Ascending aorta (tissue), 2 donors: ENCODE measurements around the gene VMAC. TPM values are rescaled to one million over a fixed set of nuclear protein-coding genes. Genes with fewer than 3 reads are reported as not detected.

Experiments
- DNase-seq, 2 donors: peaks; one replicate each; pipeline ENCODE4 v3.0.0-alpha.2; 2019; ENCODE audit warnings: low spot score in 2 of 2
- H3K27ac ChIP-seq, 2 donors: fragments of 200-600 bp; sonication (generic); one replicate each; pipeline ENCODE4 v1.5.1; 2016 to 2017; ENCODE audit warnings: mild to moderate bottlenecking in 1 of 2
- H3K27me3 ChIP-seq: fragments of 200-600 bp; sonication (generic); one replicate; pipeline ENCODE4 v1.5.1; 2017
- H3K36me3 ChIP-seq, 2 donors: fragments of 200-600 bp; sonication (generic); one replicate each; pipeline ENCODE4 v1.5.1; 2016
- H3K4me1 ChIP-seq, 2 donors: fragments of 200-600 bp; sonication (generic); one replicate each; pipeline ENCODE4 v1.5.1; 2016 to 2017; ENCODE audit warnings: mild to moderate bottlenecking in 1 of 2
- H3K4me3 ChIP-seq, 2 donors: fragments of 200-600 bp; sonication (generic); one replicate each; pipeline ENCODE4 v1.5.1; 2016 to 2017; ENCODE audit warnings: mild to moderate bottlenecking in 1 of 2
- H3K9me3 ChIP-seq, 2 donors: fragments of 200-600 bp; sonication (generic); one replicate each; pipeline ENCODE4 v1.5.1; 2016
- intact Hi-C: fragments of 100-400 bp; cut with DNase I; formaldehyde crosslinking; loops from one replicate; pipeline ENCODE4 v1.15.1; 2023
- total RNA-seq: library from RNA; depleted of rRNA; stranded (reverse); fragments of >200 nt; gene quantifications from one replicate; pipeline ENCODE4 v1.1.0, GENCODE V29; 2016
- TF ChIP-seq, protein P1 (sequence below), 3 experiments: fragments of 200-600 bp in 2 of 3; fragments of 450-650 bp in 1 of 3; sonication (generic) in 2 of 3; IDR thresholded peaks; one replicate each; pipeline ENCODE4 v1.5.1; 2016 to 2019; ENCODE audit warnings: antibody characterized with exemption in 3 of 3, mild to moderate bottlenecking in 1 of 3, moderate library complexity in 1 of 3

The VMAC gene
- total RNA-seq, 1 donor from 2014 or later, result 15.2 TPM

DNA sequence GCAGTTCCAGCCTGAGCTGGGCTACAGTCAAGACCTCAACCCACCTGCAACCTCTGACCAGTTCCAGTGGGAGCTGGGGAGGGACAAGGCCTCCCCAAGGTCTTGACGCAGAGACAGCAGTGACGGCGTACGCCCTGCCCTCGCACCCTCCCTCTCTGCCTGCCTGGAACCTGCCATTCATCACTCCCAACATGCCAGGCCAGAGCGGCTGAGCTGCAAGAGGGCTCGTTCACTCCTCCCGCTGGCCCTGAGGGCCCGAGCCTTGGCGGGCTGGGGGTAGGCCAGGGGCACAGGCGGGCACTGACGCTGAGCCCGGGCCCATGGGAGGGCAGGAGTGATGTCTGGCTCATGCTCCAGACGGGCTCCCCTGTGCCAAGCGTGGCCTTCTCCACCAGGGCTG, 9.3 kb upstream of the VMAC start:
- H3K4me3 ChIP-seq, result no peak overlapping the region
- H3K27me3 ChIP-seq, result no peaks in the 10 kb centered on the region
- H3K9me3 ChIP-seq, result no peaks in the 10 kb centered on the region
- intact Hi-C loops, result no loop called here
- peak overlapping the region; percentile 17 to 62 for H3K27ac ChIP-seq
- peaks cover 8 to 27% of the 10 kb centered on the region in 2 donors for H3K4me1 ChIP-seq
- peaks cover 19% of the 10 kb centered on the region in 2 donors for H3K36me3 ChIP-seq
- TF ChIP-seq, protein P1, sequence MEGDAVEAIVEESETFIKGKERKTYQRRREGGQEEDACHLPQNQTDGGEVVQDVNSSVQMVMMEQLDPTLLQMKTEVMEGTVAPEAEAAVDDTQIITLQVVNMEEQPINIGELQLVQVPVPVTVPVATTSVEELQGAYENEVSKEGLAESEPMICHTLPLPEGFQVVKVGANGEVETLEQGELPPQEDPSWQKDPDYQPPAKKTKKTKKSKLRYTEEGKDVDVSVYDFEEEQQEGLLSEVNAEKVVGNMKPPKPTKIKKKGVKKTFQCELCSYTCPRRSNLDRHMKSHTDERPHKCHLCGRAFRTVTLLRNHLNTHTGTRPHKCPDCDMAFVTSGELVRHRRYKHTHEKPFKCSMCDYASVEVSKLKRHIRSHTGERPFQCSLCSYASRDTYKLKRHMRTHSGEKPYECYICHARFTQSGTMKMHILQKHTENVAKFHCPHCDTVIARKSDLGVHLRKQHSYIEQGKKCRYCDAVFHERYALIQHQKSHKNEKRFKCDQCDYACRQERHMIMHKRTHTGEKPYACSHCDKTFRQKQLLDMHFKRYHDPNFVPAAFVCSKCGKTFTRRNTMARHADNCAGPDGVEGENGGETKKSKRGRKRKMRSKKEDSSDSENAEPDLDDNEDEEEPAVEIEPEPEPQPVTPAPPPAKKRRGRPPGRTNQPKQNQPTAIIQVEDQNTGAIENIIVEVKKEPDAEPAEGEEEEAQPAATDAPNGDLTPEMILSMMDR (IDR thresholded peaks at IDR 0.05), result no peak
- no peak for DNase-seq

DNA sequence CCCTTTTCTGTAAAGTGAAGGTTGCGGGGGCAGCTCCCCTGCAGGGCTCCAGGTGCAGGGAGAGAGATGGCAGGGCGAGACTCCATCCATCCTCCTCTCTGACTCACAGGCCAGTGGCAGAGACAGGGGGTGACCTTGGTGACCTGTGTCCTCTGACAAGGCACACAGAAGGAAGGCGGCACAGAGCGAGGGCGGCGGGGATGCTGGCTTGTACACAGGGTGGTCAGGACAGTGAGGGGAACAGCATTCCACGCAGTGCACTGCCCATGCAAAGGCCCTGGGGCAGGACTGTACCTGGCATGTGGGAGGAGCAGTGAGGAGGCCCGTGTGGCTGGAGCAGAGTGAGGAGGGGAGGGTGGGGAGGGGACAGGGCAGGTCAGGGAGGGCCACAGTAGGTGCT, 8.8 kb upstream of the VMAC start:
- H3K4me1 ChIP-seq, result peaks cover 8 to 27% of the 10 kb centered on the region in 2 donors
- intact Hi-C loops, result no loop called here
- no peaks in the 10 kb centered on the region for H3K27me3 ChIP-seq
- no peak overlapping the region for H3K4me3 ChIP-seq
- DNase-seq, result no peak
- no peak overlapping the region for H3K27ac ChIP-seq
- peaks cover 19 to 20% of the 10 kb centered on the region in 2 donors for H3K36me3 ChIP-seq
- H3K9me3 ChIP-seq, result no peaks in the 10 kb centered on the region
- TF ChIP-seq, protein P1 (IDR thresholded peaks at IDR 0.05), result no peak

DNA sequence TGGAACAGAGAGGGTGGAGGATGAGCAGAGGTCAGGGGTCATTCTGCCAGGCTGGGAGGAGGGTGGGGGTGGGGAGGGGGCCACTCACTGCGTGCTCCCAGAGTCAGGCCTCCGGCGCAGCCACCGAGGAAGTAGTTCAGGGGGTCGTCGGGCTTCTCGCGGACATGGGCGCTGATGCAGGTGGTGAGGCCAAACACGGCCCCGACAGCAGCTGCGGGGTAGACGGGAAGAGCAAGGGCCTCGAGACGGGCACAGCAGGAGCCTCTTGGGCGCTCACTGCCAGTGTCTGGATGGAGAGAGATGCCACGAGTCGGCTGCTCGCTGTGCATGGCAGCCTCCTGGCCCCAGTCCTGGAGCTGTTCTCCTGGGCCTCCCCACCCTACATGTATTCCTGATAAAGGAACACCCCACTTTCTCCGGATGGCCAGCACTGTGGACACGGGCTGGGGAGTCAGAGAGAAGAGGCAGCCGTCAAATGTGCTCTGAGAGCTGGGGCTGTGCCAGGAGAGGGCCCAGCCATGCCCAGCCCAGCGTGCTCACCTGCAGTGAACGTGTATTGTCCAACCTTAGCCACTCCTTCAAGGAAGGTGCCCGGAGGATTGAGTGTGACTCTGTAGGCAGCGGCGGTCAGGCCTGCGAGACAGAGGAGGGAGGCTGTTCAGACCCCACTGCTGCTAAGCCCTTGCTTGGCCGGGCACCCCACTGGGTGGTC, 8.2 kb upstream of the VMAC start:
- Histone ChIP-seq H3K36me3 (peaks cover 19 to 23% of the 10 kb centered on the region in 2 donors), H3K9me3 (no peaks in the 10 kb centered on the region), H3K27ac (no peak overlapping the region), H3K4me1 (peaks cover 8 to 27% of the 10 kb centered on the region in 2 donors), H3K27me3 (no peaks in the 10 kb centered on the region), H3K4me3 (no peak overlapping the region)
- intact Hi-C loops, result no loop called here
- TF ChIP-seq, protein P1 (IDR thresholded peaks at IDR 0.05), result no peak
- no peak for DNase-seq

DNA sequence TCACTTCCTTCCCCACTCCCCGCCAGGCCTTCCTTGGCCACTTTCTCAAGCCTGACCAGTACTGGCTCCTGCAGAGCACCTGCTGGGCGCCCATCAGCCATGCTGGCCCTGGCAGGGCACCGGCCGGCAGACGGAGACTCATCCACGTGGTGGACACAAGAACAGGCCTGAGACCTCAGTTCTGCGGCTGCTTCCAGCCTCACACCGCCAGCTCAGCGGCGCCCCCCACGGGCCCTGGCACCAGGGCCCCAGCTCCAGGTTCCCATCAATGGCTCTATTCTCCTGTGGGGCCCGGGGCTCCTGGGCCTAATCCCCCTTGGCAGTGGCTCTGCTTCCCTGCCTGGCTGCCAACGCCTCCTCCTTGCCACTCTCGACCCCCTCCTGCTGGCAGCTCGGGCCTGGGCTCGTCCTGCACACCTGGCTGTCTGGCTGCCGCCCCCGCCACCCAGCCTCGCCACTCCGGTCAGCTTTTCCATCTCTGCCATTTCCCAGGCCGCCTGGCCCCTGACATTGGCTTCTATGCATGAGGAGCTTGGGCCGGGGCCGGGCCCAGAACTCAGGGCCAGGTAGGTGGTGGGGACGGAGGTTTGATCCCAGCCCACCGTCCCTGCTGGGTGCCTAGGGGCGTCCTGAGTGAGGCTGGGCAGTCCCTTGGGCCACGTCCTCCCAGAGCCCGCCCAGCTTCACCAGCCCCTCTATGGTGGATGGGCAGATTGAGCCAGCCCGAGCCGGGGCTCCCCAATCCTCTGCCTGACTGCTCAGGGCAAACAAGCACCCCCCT, 7.3 kb upstream of the VMAC start:
- H3K4me3 ChIP-seq, result no peak overlapping the region
- DNase-seq, result no peak
- TF ChIP-seq, protein P1 (IDR thresholded peaks at IDR 0.05), result no peak
- intact Hi-C loops, result no loop called here
- H3K9me3 ChIP-seq, result no peaks in the 10 kb centered on the region
- peaks cover 8 to 23% of the 10 kb centered on the region in 2 donors for H3K4me1 ChIP-seq
- H3K36me3 ChIP-seq, result peaks cover 19 to 23% of the 10 kb centered on the region in 2 donors
- no peaks in the 10 kb centered on the region for H3K27me3 ChIP-seq
- no peak overlapping the region for H3K27ac ChIP-seq

DNA sequence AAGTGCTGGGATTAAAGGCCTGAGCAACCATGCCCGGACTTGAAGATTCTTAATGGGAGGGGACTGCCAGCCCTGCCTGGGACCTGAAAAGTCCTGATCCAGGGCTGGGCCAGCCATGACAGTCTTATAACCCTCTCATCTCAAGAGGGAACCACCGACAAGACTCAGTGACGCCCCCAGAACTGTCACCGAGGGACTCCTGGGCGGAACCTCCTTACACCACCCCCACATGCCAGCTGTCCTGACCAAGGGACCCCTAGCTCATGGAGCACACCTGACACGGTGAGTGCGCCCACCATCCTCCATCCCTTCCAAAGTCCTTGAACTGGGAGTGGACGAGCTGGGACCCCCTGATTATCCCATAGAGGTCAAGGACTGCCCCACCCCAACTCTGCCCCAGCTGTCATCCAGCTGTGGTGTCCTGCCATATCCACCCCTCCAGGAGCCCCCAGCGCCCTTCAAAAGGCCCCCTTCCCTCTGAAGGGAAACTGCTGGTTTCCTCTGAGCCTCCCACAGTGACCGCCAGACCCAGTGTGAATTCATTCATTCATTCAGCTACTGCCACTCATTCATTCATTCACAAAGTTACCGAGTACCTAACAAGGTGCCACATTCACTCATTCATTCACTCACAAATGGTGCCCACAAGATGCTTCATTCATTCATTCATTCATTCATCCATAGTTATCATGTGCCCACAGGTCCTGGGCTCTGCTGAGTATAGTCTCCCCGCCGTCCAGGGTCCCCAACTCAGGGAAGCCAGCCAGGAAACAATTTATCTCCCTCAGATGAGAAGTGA, 4.7 kb upstream of the VMAC start:
- H3K4me1 ChIP-seq, result peaks cover 1 to 15% of the 10 kb centered on the region in 2 donors
- H3K27ac ChIP-seq, result no peak overlapping the region
- no peak overlapping the region for H3K4me3 ChIP-seq
- no peaks in the 10 kb centered on the region for H3K9me3 ChIP-seq
- TF ChIP-seq, protein P1 (IDR thresholded peaks at IDR 0.05), result no peak
- H3K36me3 ChIP-seq, result peaks cover 19 to 23% of the 10 kb centered on the region in 2 donors
- DNase-seq, result no peak
- H3K27me3 ChIP-seq, result no peaks in the 10 kb centered on the region
- intact Hi-C loops, result loop anchor here (5.0 to 10.0 kb wide), 4 partner anchors 212 to 845 kb away; partner anchors contain the start of genes ALKBH7, KHSRP and RFX2
